PC-9 (cell line): ENCODE data around the gene GRHPR. TPM values are rescaled to one million over a fixed set of nuclear protein-coding genes. Genes with fewer than 3 reads are reported as not detected.

Source experiments
- BruUV-seq: library from RNA; stranded (reverse); fragments of 400-500 nt; replicated peaks from 2 replicates; lab custom pipeline; 2021; lab: Mats Ljungman, UMichigan
- CTCF ChIA-PET: fragments of 300-600 bp; sonication (Branson Sonifier 250); formaldehyde crosslinking; loops from one replicate; lab custom pipeline; 2022; ENCODE audit warnings: antibody characterized with exemption; lab: Charles Lee
- POLR2A ChIA-PET: fragments of 300-600 bp; sonication (Branson Sonifier 250); formaldehyde crosslinking; loops from one replicate; lab custom pipeline; 2022; ENCODE audit warnings: antibody characterized with exemption; ENCODE audit not compliant: unreplicated experiment; lab: Charles Lee
- DNase-seq, 2 experiments: peaks; one replicate each; pipeline versions ENCODE4 v3.0.0 to v3.0.0-alpha.2; 2015 to 2022; ENCODE audit warnings: mixed read lengths in 1 of 2
- H2AFZ ChIP-seq: fragments of 200-600 bp; sonication (generic); 2 replicates; pipeline ENCODE4 v1.8.1; 2017; ENCODE audit warnings: antibody characterized with exemption
- H3F3A ChIP-seq: fragments of 200-600 bp; sonication (generic); 2 replicates; pipeline ENCODE4 v1.8.1; 2017; ENCODE audit warnings: antibody characterized with exemption, mild to moderate bottlenecking, low read depth; ENCODE audit not compliant: insufficient read depth
- H3K27ac ChIP-seq: fragments of 200-600 bp; sonication (generic); 2 replicates; pipeline ENCODE4 v1.6.1; 2016; ENCODE audit warnings: mixed run types
- H3K27me3 ChIP-seq: fragments of 200-600 bp; sonication (generic); 2 replicates; pipeline ENCODE4 v1.6.1; 2016; ENCODE audit warnings: low read depth, mixed run types; ENCODE audit not compliant: insufficient read depth
- H3K36me3 ChIP-seq: fragments of 200-600 bp; sonication (generic); 2 replicates; pipeline ENCODE4 v1.6.1; 2016; ENCODE audit warnings: low read depth, mixed run types
- H3K4me1 ChIP-seq: fragments of 200-600 bp; sonication (generic); replicated peaks from 2 replicates; pipeline ENCODE4 v1.6.1; 2016; ENCODE audit warnings: mixed run types; ENCODE audit not compliant: insufficient read depth
- H3K4me2 ChIP-seq: fragments of 200-600 bp; sonication (generic); 2 replicates; pipeline ENCODE4 v1.6.1; 2017; ENCODE audit warnings: mixed run types
- H3K4me3 ChIP-seq: fragments of 200-600 bp; sonication (generic); 2 replicates; pipeline ENCODE4 v1.6.1; 2016; ENCODE audit warnings: mixed run types
- H3K79me2 ChIP-seq: fragments of 200-600 bp; sonication (generic); 2 replicates; pipeline ENCODE4 v1.6.1; 2017; ENCODE audit warnings: low read depth, mixed run types
- H3K9me2 ChIP-seq: fragments of 200-600 bp; sonication (generic); 2 replicates; pipeline ENCODE4 v1.8.1; 2017; ENCODE audit warnings: mild to moderate bottlenecking; ENCODE audit not compliant: insufficient read depth
- H3K9me3 ChIP-seq: fragments of 200-600 bp; sonication (generic); 2 replicates; pipeline ENCODE4 v1.8.1; 2016; ENCODE audit warnings: low read depth; ENCODE audit not compliant: insufficient read depth
- H4K20me1 ChIP-seq: fragments of 200-600 bp; sonication (generic); 2 replicates; pipeline ENCODE4 v1.8.1; 2017; ENCODE audit not compliant: insufficient read depth
- CTCF ChIP-seq: fragments of 200-600 bp; sonication (generic); conservative IDR thresholded peaks from 2 replicates; pipeline ENCODE4 v1.6.1; 2017; ENCODE audit warnings: mixed run types, antibody characterized with exemption, mild to moderate bottlenecking, moderate library complexity
- EZH2 ChIP-seq: fragments of 200-600 bp; sonication (generic); IDR thresholded peaks from 2 replicates; pipeline ENCODE4 v1.8.0; 2017; ENCODE audit warnings: antibody characterized with exemption, low read depth
- intact Hi-C: fragments of 100-400 bp; cut with micrococcal nuclease; formaldehyde crosslinking; loops from one replicate; pipeline ENCODE4 v1.10.0; 2022; ENCODE audit not compliant: unreplicated experiment
- total RNA-seq: library from RNA; stranded (reverse); gene quantifications from 2 replicates; pipeline ENCODE4 v1.2.3, GENCODE V29; 2021

GRHPR gene
- total RNA-seq, 1 experiment from 2014 or later, result 77.2 TPM

DNA sequence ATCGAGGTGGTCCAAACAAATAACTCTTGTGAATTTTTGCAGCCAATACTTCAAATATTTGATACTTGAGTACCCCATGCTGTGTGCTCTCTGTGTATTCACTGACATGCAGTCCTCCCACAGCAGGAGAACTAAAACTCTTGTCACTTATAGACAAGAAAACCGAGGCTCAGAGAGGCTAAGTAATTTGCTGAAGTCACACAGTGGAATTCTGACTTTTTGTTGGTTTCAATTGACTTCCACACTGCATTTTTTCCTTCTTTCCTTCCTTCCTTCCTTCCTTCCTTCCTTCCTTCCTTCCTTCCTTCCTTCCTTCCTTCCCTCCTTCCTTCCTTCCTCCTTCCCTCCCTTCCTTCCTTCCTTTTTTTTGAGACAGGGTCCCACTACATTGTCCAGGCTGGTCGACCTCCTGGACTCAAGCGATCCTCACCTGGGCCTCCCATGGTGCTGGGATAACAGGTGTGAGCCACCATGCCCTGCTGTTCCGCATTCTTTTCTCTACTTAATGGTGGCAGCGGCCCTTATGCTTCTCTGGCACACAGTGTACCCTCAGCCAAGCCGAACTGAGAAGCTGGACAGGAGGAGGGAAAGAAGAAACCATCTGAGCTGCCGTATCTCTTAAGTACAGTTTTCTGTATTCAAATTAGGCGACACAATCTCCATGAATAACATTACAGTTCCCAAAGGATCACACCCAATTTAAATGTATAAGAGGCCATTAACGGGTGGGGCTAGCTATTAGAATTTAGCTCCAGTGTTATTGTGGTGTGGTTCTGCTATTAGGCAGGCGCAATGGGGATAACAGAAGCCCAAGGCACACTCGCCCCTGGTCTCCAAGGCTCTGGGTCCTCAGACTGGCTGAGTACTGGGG lies 38.4 kb upstream of the GRHPR start:
- H3K4me3 ChIP-seq, result no peak overlapping the region
- TF ChIP-seq CTCF (no peak), EZH2 (no peak)
- POLR2A ChIA-PET, result no interaction called here
- no peaks in the 10 kb centered on the region for H3K9me3 ChIP-seq
- H3K36me3 ChIP-seq, result no peaks in the 10 kb centered on the region
- no peaks in the 10 kb centered on the region for H3K9me2 ChIP-seq
- H3K4me1 ChIP-seq, result no peaks in the 10 kb centered on the region
- no peaks in the 10 kb centered on the region for H3K27me3 ChIP-seq
- no peaks in the 10 kb centered on the region for H4K20me1 ChIP-seq
- H3K79me2 ChIP-seq, result no peaks in the 10 kb centered on the region
- H3K4me2 ChIP-seq, result no peak overlapping the region
- BruUV-seq, result no TSS peak
- H2AFZ ChIP-seq, result no peak overlapping the region
- no peak for DNase-seq
- H3K27ac ChIP-seq, result no peak overlapping the region
- H3F3A ChIP-seq, result no peaks in the 10 kb centered on the region
- CTCF ChIA-PET, result no interaction called here
- intact Hi-C loops, result no loop called here

- ChIA-PET CTCF (interaction anchor here (0.6 kb wide), 1 partner anchor 22 kb away, joined by 4 read pairs; no protein-coding TSS in a partner anchor), POLR2A (no interaction called here)
- Histone ChIP-seq H3K9me3 (no peaks in the 10 kb centered on the region), H3K4me1 (no peaks in the 10 kb centered on the region), H3K9me2 (no peaks in the 10 kb centered on the region), H3K4me3 (no peak overlapping the region), H4K20me1 (no peaks in the 10 kb centered on the region), H3K4me2 (no peak overlapping the region), H2AFZ (no peak overlapping the region), H3K36me3 (no peaks in the 10 kb centered on the region), H3K27ac (no peak overlapping the region), H3F3A (no peaks in the 10 kb centered on the region), H3K79me2 (no peaks in the 10 kb centered on the region), H3K27me3 (no peaks in the 10 kb centered on the region)
- intact Hi-C loops, result no loop called here
- no peak for DNase-seq
- TF ChIP-seq EZH2, result no peak
- no peak for TF ChIP-seq CTCF
- BruUV-seq, result no TSS peak
Measured at GRCh38 chr9:37385286-37385685, 37.2 kb upstream of the GRHPR start.

DNA sequence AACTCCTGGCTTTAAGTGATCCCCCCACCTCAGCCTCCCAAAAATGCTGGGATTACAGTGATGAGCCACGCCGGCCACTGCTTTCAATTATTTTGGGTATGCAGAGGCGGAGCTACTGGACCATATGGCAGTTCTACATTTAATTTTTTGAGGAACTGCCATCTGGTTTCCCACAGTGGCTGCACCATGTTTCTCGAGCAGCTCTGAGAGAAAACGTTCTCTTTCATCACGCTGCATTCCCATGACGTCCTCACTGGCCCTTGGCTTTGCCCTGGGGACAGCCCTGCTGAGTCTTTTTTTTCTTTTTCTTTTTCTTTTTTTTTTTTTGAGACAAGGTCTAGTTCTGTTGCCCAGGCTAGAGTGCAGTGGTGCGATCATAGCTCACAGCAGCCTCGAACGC lies 35.5 kb upstream of the GRHPR start:
- Histone ChIP-seq H3K36me3 (no peaks in the 10 kb centered on the region), H3K4me3 (no peak overlapping the region), H3K27ac (no peak overlapping the region), H3K4me2 (no peak overlapping the region), H3K9me3 (no peaks in the 10 kb centered on the region), H3K79me2 (no peaks in the 10 kb centered on the region), H3K9me2 (no peaks in the 10 kb centered on the region), H4K20me1 (no peaks in the 10 kb centered on the region), H2AFZ (no peak overlapping the region), H3K27me3 (no peaks in the 10 kb centered on the region), H3F3A (no peaks in the 10 kb centered on the region), H3K4me1 (no peaks in the 10 kb centered on the region)
- no peak for DNase-seq
- no peak for TF ChIP-seq CTCF
- no peak for TF ChIP-seq EZH2
- no TSS peak for BruUV-seq
- intact Hi-C loops, result no loop called here
- ChIA-PET POLR2A (no interaction called here), CTCF (no interaction called here)
